SKM-1 (cell line): ENCODE data around the gene NRIP1.
"Not testable (repeated sequence)": the region's sequence is repeated elsewhere in the genome, so short reads cannot be mapped to it uniquely, and the experiment has no call there.

ENCODE experiments used
- DNase-seq: peaks from one replicate; lab custom pipeline; 2025; ENCODE audit not compliant: unreplicated experiment; lab: John Stamatoyannopoulos, UW

NRIP1 gene

DNA sequence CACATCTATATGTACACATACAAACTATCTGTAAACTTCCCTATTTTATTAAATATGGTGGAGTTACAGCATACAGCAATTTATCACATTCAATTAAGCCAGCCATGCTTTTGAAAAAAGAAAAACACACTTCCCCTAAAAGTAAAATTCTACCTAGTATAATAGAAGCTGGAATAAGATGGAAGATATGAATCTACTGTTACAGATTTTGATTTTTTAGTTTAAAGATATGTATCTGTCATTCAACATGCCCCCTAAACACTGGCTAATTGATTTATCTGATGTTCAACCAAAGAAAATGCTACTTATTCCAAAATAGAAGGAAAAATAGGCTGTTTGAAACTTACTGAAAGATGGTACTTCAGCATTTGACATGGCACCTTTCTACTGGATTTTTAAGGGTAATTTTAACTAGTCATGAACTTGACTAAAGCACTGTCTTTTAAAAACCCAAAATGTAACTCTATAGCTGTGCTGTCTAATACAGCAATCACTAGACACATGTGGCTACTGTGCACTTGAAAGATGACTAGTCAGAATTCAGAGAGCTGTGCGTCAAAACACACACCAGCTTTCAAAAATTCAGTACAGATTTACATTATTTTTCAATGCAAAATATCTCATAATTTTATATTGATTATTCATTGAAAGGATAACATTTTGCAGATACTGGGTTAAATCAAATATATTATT, 25.0 kb downstream of the NRIP1 start:
- no peak for DNase-seq

DNA sequence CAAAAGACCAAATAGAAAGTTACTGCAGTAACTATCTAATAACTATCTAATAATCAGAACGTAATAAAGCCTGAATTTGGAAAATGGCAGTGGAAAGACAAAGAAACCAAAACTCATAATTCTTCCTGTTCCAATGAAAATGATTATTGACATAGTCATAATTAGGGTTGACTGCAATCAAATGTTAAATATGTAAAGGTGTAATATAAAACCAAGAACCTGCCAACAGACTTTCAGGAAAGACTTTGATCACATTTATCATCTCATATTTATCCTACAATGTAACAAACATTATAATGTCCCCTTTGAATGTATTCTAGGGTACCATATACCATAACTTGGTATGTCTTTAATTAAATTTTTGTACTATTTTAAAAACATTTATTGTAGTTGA, 26.9 kb downstream of the NRIP1 start:
- no peak for DNase-seq

DNA sequence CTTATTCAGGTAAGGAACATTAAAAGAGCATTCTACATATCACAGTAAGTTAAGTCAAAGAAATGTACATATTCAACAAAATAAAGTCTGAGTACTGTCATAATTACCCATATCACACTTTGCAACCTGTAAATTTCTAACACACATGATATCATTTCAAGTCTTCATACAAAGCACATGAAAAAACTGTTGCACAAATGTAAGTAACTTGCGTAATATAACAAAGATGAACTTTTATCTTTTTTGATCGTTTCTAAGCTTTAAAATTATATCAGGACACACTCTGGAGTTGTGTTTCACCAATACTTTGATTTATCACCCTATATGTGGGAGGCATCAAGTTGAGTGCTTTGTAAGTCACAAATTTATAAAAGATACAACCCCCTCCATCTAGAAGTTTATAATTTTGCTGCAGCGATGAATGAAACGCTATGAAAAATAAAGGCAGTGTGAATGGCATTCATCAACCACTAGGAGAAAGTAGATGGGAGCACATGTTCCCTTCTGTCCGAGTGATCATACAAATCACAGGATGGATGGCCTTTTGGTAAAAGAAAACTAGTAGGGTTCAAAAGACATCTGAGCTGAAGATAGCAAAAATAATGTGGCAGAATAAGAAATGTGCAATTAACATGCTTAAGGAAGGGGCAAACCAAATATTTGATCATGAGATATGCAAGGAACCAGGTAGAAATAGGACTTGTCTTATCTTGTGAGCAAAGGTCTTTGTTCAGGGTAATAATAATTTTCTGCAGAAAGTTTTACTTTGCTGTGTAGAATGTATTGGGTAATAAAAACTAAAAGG, 27.5 kb downstream of the NRIP1 start:
- no peak for DNase-seq

DNA sequence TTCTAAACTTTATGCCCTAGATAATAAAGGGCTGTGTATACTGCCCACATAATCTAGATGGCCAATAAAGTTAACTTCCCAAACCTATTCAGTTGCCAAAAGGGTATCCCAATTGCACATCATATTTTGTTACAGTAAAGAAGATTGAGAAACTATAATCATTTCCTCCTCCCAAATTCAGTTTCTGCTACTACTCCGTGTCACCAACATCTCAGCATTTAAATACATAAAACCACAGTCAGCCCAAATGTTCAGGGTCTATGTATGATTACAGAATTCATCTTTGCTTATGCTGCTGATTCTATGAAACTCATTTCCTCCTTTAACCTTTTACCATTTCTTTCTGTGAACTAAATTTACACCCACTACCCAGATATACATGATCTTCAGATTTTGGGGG, 28.6 kb downstream of the NRIP1 start:
- DNase-seq: no peak

DNA sequence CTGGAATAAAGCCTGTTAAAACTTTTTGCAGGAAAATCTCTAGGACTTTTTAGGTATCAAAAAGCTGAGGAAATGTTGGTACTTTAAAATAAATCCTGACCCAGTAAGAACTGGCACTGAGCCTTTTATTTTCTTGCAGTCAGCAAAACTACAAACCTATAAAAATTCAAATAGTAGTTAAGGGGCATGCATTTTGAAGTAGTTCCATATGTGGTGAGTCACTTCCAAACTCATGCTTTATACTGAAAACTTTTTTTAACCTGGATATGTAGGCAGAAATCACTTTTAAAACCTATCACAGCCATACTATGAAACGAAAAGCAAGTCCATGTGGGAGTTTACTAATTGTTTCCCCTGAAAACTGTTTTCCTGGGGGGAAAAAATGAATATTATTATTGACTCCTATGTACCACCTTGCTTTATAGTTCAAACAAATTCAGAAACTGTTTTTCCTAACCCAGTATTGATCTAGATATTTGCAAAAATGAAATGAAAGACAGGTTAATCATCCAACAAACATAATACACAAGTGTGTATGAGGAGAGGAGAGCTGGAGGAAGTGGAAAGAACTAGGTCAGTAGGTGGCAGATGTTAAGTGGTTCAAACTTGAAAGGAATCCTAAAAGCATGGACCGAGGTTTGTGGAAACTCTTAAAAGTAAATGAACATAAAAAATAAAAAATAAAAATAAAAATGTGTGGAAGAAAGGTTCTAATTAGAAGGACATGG, 30.5 kb downstream of the NRIP1 start:
- DNase-seq: no peak

DNA sequence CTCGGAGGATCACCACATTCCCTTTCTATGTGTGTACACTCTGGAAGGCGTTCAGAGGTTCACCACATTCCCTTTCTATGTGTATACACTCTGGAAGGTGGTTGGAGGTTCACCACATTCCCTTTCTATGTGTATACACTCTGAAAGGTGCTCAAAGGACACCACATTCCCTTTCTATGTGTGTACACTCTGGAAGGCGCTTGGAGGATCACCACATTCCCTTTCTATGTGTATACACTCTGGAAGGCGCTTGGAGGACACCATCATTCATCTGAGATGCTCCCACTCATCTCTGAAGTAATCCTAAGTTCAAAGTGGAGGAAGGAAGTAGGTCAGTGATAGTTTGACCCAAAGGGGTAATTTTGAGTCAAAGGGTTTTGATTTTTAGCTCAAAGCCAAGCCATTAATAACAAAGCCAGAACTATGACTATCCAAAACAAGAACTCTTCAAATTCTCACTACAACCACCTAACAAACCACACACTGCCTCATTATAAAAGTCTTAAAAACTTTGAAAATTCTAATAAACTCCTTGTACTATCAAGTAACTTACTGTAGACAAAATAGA, 32.9 kb downstream of the NRIP1 start:
- DNase-seq: no peak

DNA sequence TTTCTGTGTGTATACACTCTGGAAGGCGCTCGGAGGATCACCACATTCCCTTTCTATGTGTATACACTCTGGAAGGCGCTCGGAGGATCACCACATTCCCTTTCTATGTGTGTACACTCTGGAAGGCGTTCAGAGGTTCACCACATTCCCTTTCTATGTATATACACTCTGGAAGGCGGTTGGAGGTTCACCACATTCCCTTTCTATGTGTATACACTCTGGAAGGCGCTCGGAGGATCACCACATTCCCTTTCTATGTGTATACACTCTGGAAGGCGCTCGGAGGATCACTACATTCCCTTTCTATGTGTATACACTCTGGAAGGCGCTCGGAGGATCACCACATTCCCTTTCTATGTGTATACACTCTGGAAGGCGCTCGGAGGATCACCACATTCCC, 33.4 kb downstream of the NRIP1 start:
- DNase-seq: not testable (repeated sequence)

DNA sequence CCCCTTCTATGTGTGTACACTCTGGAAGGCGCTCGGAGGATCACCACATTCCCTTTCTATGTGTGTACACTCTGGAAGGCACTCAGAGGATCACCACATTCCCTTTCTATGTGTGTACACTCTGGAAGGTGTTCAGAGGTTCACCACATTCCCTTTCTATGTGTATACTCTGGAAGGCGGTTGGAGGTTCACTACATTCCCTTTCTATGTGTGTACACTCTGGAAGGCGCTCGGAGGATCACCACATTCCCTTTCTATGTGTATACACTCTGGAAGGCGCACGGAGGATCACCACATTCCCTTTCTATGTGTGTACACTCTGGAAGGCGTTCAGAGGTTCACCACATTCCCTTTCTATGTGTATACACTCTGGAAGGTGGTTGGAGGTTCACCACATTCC, 33.9 kb downstream of the NRIP1 start:
- not testable (repeated sequence) for DNase-seq

DNA sequence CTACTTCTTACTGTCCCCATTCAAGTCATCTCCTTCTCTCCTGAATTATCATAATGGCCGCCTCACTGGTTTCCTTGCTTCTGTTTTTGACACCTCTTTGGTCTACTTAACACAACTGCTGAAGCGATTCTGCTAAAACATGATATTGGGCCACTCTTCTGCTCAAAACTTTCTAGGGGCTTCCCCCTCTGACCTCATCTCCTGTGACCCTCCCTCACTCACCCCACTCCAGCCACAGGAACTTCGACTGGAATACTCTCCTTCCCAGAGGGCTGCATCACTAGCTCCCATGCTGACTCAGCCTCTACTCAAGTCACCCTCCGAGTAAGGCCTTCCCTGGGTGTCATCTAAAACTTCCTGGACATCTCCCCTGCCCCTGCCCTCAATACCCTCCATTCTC, 35.7 kb downstream of the NRIP1 start:
- DNase-seq: no peak

DNA sequence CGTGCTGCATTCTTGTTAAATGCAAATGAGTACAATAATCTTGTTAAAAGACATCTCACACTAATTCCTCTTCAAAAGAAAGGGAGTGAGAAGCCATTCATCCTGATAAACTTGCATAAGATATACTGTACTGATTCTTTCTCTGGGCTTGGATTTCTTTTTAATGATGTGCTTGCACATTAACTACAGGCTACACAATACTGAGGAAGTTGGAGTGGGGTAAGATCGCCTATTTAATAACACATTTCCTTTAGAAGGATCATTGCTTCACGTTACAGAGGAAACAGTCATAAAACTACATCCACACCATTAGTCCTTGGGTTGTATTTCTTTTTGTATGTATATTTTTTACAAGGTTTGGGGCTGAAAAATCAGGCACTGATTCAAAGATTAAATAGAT, 36.6 kb downstream of the NRIP1 start:
- DNase-seq: no peak

DNA sequence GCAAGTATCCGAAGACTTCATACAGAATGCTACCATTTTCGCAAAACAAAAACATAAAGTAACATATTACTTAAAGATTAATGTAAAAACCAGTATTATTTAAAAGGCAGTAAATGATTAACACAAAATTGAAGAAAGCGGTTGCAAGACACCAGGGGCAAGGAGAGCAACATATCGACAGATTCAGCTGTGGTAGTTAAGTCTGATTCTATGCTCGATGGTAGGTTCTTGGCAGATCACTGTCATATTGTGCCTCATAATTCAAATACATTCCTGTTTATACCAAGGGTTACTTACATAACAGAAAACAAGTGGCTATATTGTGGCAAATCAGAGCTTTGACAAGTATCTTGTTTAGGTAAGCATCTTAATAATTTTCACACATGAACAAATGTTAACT, 37.7 kb downstream of the NRIP1 start:
- DNase-seq: no peak

DNA sequence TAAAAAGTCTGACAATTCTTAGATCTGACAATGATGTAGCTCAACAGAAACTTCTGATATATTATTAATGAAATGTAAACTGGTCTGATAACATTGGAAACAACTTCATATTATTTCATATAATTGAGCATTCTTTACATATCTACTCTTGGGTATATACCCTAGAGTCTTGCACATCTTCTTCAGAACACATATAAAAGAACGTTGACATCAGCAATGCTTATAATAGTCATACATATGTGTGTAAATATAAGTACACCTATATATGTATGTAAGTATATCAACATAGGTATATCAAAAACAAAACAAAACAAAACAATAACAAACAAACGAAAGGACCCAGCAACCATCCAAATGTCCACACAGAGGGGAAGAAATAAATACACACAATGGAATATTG, 38.4 kb downstream of the NRIP1 start:
- DNase-seq: no peak

DNA sequence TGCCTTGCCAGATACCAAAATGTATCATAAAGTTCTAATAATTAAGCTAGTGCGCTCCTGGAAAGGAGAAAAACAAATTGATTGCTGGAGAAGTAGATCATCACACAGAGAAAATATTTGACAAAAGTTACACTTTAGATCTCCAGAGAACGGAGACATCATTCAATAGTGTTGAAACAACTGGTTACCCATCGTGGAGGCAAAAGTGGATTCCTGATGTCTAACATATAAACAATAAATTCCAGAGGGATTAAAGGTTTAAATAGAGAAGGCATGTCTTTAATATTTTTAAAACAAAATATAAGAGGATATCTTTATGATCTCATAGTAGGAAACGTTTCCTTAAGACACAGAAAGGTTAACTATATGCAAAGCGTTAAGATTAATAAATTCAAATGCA, 41.0 kb downstream of the NRIP1 start:
- DNase-seq: no peak

DNA sequence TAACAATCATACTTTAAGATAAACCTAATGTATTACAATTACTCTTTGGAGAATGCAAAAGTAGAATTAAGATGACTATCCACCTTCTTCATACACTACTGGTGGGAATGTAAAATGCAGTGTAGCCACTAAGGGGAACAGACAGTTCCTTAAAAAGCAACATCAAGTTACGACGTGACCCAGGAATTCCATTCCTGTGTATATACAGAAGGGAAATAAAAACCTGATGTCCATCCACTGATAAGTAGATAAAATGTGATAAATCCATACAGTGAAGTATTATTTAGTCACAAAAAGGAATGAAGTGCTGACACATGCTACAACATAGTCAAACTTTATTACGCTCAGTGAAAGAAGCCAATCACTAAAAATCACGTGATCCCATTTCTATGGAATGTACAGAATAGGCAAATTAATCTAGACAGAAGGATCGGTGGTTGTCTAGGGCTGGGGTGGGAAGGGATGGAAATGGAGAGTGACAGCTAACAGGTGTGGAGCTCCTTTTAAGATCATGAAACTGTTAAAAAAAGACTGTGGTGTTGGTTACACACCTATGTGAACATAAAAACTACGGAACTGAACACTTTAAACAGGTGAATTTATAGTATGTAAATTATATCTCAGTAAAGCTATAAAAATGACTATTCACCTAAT, 42.1 kb downstream of the NRIP1 start:
- no peak for DNase-seq

DNA sequence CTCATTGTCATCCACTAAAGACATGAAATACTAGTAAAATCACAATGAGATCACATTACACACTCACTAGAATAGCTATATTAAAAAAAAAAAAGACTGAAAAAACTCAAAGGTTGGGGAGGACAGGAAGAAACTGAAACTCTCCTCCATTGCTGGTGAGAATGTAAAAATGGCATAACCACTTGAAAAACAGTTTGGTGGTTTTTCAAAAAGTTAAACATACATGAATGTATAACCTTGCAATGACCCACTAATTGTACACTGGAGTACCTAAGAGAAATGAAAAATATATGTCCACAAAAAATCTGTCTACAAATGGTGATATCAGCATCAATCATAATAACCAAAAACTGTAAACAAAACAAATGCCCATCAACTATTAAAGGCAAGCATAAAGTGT, 44.0 kb downstream of the NRIP1 start:
- DNase-seq: no peak

DNA sequence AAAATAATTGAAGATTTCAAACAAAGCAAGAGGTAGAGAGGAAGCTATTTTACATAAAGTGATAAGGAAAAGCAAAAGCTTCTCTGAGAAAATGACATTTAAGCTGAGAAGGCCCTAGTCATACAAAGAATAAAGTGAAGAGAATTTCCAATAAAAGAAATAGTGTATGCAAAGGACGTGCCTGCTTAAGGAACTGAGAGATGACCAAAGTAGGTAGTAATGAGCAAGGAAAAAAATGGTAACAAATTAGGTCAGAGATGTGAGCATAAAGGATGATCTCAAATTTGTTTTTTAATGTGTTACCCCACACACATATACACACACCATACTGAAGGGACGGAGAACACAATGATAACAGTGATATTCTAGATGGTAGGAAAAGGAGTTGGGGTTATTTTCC, 46.4 kb downstream of the NRIP1 start:
- no peak for DNase-seq

DNA sequence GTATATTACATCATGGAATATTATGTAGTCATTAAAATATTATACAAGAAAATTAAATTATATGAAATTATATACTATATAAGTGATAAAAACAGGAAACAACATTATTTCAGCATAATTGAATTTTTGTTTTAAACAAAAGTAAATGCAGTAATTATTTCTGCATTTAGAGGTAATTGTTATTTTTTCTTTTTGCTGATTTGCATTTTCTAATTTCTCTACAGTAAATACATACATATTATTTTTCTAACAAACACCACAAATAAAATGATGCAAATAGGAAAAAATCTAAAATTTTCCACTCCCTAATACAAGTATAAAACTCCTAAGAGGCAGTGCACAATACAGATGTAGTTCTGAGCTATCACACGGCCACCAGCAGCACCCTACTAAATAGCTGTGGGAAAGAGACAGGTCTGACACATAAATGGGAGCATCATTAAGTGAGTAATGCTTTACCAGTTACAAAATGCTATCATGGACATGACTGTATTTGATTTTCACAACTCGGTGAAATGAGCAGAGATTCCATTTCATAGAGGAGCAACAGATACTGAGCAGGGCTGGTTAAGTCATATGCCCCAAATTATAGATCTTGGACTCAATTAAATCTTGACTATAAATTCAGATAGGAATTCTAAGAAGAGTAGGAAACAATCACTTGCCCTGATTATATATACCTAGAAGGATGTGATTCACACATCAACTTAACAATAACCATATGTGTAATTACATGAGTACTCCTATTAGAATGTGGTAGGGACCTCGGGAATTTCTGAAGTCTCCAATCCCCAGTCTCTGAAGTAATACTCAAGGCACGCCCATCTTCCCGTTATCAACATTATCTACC, 49.0 kb downstream of the NRIP1 start:
- DNase-seq: no peak

DNA sequence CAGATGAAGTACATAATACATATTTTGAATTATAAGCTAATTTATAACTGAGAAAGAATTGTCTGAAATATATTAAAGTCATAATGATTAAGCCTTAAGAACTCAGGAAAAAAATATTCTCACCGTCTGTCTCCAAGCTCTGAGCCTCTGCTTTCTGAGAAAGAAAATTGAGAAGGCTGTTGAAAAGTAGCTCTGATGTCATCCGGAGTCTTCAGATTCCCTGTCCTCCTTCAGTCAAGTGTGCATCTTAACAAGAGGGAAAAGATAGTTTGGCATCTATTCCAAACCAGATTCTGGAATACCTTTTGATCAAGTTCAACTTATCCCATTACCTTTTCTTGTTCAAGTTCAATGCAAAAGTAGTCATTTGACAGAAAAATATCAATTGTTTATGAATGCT, 50.6 kb downstream of the NRIP1 start:
- no peak for DNase-seq

DNA sequence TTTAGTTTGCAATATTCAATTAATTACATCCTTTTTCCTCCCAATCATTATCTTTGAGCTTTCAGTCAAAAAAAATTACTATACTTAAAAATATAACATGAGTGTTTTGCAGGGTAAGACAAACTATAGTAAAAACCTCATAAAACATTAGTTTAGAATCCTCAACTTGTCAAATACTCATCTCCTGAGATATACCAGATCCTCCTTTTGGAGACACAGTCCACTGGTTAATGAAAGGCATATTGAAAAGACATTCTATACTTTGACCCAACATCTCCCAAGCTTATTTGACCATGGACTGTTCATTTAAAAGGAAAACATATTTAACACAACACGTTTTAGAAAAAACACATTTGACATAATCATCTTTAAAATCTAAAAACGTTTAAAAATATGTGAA, 52.8 kb downstream of the NRIP1 start:
- no peak for DNase-seq

DNA sequence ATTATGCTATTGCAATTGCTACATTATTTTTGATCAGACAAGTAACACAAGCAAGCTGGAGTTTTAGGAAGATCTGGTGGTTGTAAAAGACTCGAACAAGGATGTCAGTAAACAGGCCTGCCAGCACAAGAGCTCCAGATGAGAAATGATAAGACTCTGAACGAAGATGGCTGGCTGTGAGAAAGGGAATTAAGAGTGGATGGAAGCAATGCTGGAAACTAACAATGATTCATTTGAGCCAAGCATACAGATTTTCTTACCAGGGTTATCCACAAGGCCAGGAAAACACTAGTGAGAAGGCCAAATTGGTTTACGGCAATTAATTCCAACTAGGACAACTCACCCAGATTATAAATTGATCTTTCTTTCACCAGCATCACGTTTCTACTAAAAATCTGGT, 54.2 kb downstream of the NRIP1 start:
- DNase-seq: no peak
